Heart left ventricle (tissue), 16 donors: Measurements from ENCODE around the gene TMEM50A. TPM values are rescaled to one million over a fixed set of nuclear protein-coding genes. Genes with fewer than 3 reads are reported as not detected.
"Not testable (repeated sequence)": the region's sequence is repeated elsewhere in the genome, so short reads cannot be mapped to it uniquely, and the experiment has no call there.

Source experiments
- ATAC-seq, 4 donors: fragments of 200-7000 bp; cut with Tn5 transposase; one replicate each; pipeline ENCODE4 v1.9.1; 2020 to 2022; ENCODE audit warnings: moderate library complexity in 4 of 4, mild to moderate bottlenecking in 3 of 4, moderate number of reproducible peaks in 1 of 4
- DNase-seq, 5 donors: peaks; one replicate each; pipeline ENCODE4 v3.0.0-alpha.2; 2020
- H3K27ac ChIP-seq, 12 donors: fragments of 200-600 bp; sonication (generic) in 4 of 12; one replicate each; pipeline versions ENCODE4 v1.5.0 to v1.8.0; 2016 to 2022; ENCODE audit warnings: mild to moderate bottlenecking in 2 of 12
- H3K27me3 ChIP-seq, 9 donors: fragments of 200-600 bp; sonication (generic) in 2 of 9; one replicate each; pipeline versions ENCODE4 v1.5.1 to v1.8.0; 2016 to 2022; ENCODE audit warnings: mild to moderate bottlenecking in 3 of 9
- H3K36me3 ChIP-seq, 9 donors: fragments of 200-600 bp; sonication (generic) in 2 of 9; one replicate each; pipeline versions ENCODE4 v1.5.0 to v1.8.0; 2018 to 2022; ENCODE audit warnings: mild to moderate bottlenecking in 2 of 9
- H3K4me1 ChIP-seq, 12 donors: fragments of 200-600 bp; sonication (generic) in 4 of 12; one replicate each; pipeline versions ENCODE4 v1.5.0 to v1.8.0; 2016 to 2022; ENCODE audit warnings: mild to moderate bottlenecking in 3 of 12
- H3K4me3 ChIP-seq, 12 donors: fragments of 200-600 bp; sonication (generic) in 4 of 12; one replicate each; pipeline versions ENCODE4 v1.5.0 to v1.8.0; 2017 to 2022; ENCODE audit warnings: mild to moderate bottlenecking in 9 of 12, moderate library complexity in 4 of 12
- H3K9me3 ChIP-seq, 12 donors: fragments of 200-600 bp; sonication (generic) in 4 of 12; one replicate each; pipeline versions ENCODE4 v1.5.0 to v1.8.0; 2016 to 2022; ENCODE audit warnings: mild to moderate bottlenecking in 1 of 12
- CTCF ChIP-seq, 12 donors: fragments of 200-600 bp; sonication (generic) in 4 of 12; IDR thresholded peaks; one replicate each; pipeline versions ENCODE4 v1.5.0 to v1.8.0; 2018 to 2022; ENCODE audit warnings: antibody characterized with exemption in 12 of 12, mild to moderate bottlenecking in 5 of 12
- POLR2A ChIP-seq, 2 donors: fragments of 450-650 bp; IDR thresholded peaks; one replicate each; pipeline ENCODE4 v1.6.1; 2017; ENCODE audit warnings: antibody characterized with exemption in 2 of 2, mild to moderate bottlenecking in 2 of 2, moderate library complexity in 2 of 2
- WGBS, 4 donors: extraction: QIAGEN DNeasy Blood & Tissue Kit in 2 of 4; methylation state at CpG; one replicate each; pipeline versions ENCODE4 v1.1.5 to v1.1.7; 2013 to 2018; 5-methylcytosine and 5-hydroxymethylcytosine counted together
- intact Hi-C, 10 donors: fragments of 100-400 bp; cut with DNase I; formaldehyde crosslinking; loops; one replicate each; pipeline versions ENCODE4 v1.11.1 to v1.14.2; 2022
- long read RNA-seq, 3 donors: library from polyadenylated mRNA; unstranded; transcript quantifications; one replicate each; pipeline ENCODE4 v2.0.0, GENCODE V29; 2020 to 2021
- polyA plus RNA-seq, 2 donors: library from polyadenylated mRNA; stranded (reverse); fragments of 200-250 nt; gene quantifications; one replicate each; pipeline ENCODE4 v1.2.3, GENCODE V29; 2013
- total RNA-seq, 9 donors: library from RNA; depleted of rRNA in 2 of 9; stranded (reverse); fragments of >200 nt in 2 of 9; fragmentation: NEBNext Ultra II Directional in 3 of 9; extraction: Animal tissue kit (Norgen Biotek cat#: 25700) in 3 of 9; gene quantifications; one replicate each; pipeline versions ENCODE4 v1.1.0 to v1.2.4, GENCODE V29; 2016 to 2023
- donor health status: ischemic (EF 13 %, LVEDD 7.1; RV severe dilation, severe dysfunction).
- donor health status: healthy with polysubstance abuse.
- donor health status: DM: no; HTN: yes; CAD: no.
- donor health status: DM: no; HTN: no; CAD: no.
- donor health status: ischemic (EF 25% LVEDD 6.9; RV normal size, moderate dysfunction).
- donor health status: ischemic (EF 25% LVEDD 5.7; RV mildly dilated, moderate dysfunction).
- donor health status: healthy.
- donor health status: DM: yes; HTN: yes; CAD: no.
- donor health status: ischemic (EF 35%, LVEDD 5.7; RV mildly dilated, moderate dysfunction).
- donor health status: nonischemic (EF 11% LVEDD 7.7; RV severe dilation, severe dysfunction).
- donor health status: DM: yes; HTN: yes; CAD: no.
- donor health status: PGD.
- donor health status: ischemic (EF 29% LVEDD 5.4; RV normal size, mild dysfunction).
- donor health status: nonischemic (EF 23%, LVEDD 6.1; RV moderate dilation, normal function).

The TMEM50A gene
- total RNA-seq, result 100 to 1,000 TPM in 2 of 9 donors, 10 to 100 TPM in 7; 53.5 to 112 (median 94.5) TPM
- 10 to 100 TPM; 81.4 to 93.5 TPM for polyA plus RNA-seq
- long read RNA-seq, donor 1, transcript TMEM50A-201 (7 exons, 2,683 nt), result major isoform, 38 of 45 reads
- long read RNA-seq, donor 1, partial matches to known transcripts, result 1 of 45 reads
- long read RNA-seq, donor 1, other reads (novel, unspliced or antisense), result 4 of 45 reads
- long read RNA-seq, donor 2, transcript TMEM50A-201 (7 exons, 2,683 nt), result major isoform, 124 of 146 reads
- long read RNA-seq, donor 2, partial matches to known transcripts, result 8 of 146 reads
- long read RNA-seq, donor 2, other reads (novel, unspliced or antisense), result 7 of 146 reads
- long read RNA-seq, donor 3, transcript TMEM50A-201 (7 exons, 2,683 nt), result major isoform, 43 of 49 reads
- long read RNA-seq, donor 3, partial matches to known transcripts, result 1 of 49 reads
- long read RNA-seq, donor 3, other reads (novel, unspliced or antisense), result 4 of 49 reads

- intact Hi-C loops, result loop anchor here in 2 of 10 donors (2.0 to 10.0 kb wide), 3 partner anchors 91 to 96 kb away; partner anchors contain the start of genes RSRP1 (in 2 of the 2) and MACO1 (in 1 of the 2)
- ATAC-seq, result peak; percentile 96 to 98 (median 98)
These were observed at the start of gene TMEM50A for GRCh38 chr1:25338188-25338981. Gene TMEM50A (plus strand): TSS chr1:25338334. CDS start chr1:25340487, 2,153 bp downstream.

GRCh38 chr1:25288573-25289101 is 49.5 kb upstream of the TMEM50A start:
- 88 to 100% (median 96%) methylated on average over 1 to 5 of the region's 8 CpGs; no CpG with 5 or more reads in 1 of the 4 donors for WGBS, 4 donors
- intact Hi-C loops, result loop anchor here in 4 of 10 donors (5.0 to 10.0 kb wide), 4 partner anchors 114 to 234 kb away; no protein-coding TSS in a partner anchor
- not testable (repeated sequence) for H3K27me3 ChIP-seq

More at GRCh38 chr1:25338188-25338981, at the start of gene TMEM50A:
- Histone ChIP-seq H3K36me3 (peaks cover 0 to 17% (median 7%) of the 10 kb centered on the region in 9 donors), H3K4me3 (peak within 1 kb of the TSS; percentile 59 to 99 (median 93)), H3K4me1 (peaks cover 0 to 35% (median 24%) of the 10 kb centered on the region in 12 donors), H3K27me3 (no peaks in the 10 kb centered on the region), H3K9me3 (no peaks in the 10 kb centered on the region), H3K27ac (peak within 1 kb of the TSS; percentile 93 to 99 (median 97))
- WGBS, 4 donors, result 0 to 1% (median 0%) methylated on average over 10 to 69 of the region's 75 CpGs
- peak; percentile 91 to 96 (median 92) for DNase-seq
- TF ChIP-seq CTCF (IDR thresholded peaks at IDR 0.05) (peak in 1 of 12 donors; percentile 5), POLR2A (IDR thresholded peaks at IDR 0.05) (peak in 1 of 2 donors; percentile 88)

GRCh38 chr1:25290043-25290442 is 48.1 kb upstream of the TMEM50A start:
- H3K4me3 ChIP-seq, H3K4me1 ChIP-seq, H3K9me3 ChIP-seq, H3K36me3 ChIP-seq, DNase-seq, H3K27ac ChIP-seq, H3K27me3 ChIP-seq, intact Hi-C loops: not testable (repeated sequence)
- peak in 1 of 12 donors; percentile 30 for TF ChIP-seq CTCF (IDR thresholded peaks at IDR 0.05)
- peak in 1 of 4 donors; percentile 59 for ATAC-seq
- WGBS, 4 donors, result 25 to 61% (median 27%) methylated on average over 5 of the region's 6 CpGs; no CpG with 5 or more reads in 1 of the 4 donors

More at GRCh38 chr1:25288573-25289101, 49.5 kb upstream of the TMEM50A start:
- not testable (repeated sequence) for H3K9me3 ChIP-seq, ATAC-seq, H3K36me3 ChIP-seq, H3K4me3 ChIP-seq, DNase-seq, H3K4me1 ChIP-seq, H3K27ac ChIP-seq

GRCh38 chr1:25293426-25293825 is 44.7 kb upstream of the TMEM50A start:
- H3K36me3 ChIP-seq, intact Hi-C loops, DNase-seq, H3K4me1 ChIP-seq, ATAC-seq, H3K9me3 ChIP-seq, H3K27me3 ChIP-seq, H3K4me3 ChIP-seq, H3K27ac ChIP-seq: not testable (repeated sequence)
- 90 to 94% (median 92%) methylated on average over 2 of the region's 2 CpGs for WGBS, 4 donors

GRCh38 chr1:25294889-25295826 is 43.0 kb upstream of the TMEM50A start:
- intact Hi-C loops, result not testable (repeated sequence)
- 56 to 71% (median 66%) methylated on average over 5 to 7 of the region's 14 CpGs for WGBS, 4 donors
- peak in 1 of 4 donors; percentile 41 for ATAC-seq

GRCh38 chr1:25296501-25296900 is 41.6 kb upstream of the TMEM50A start:
- H3K27me3 ChIP-seq, H3K27ac ChIP-seq, H3K9me3 ChIP-seq, ATAC-seq, DNase-seq, H3K4me3 ChIP-seq, intact Hi-C loops, H3K36me3 ChIP-seq: not testable (repeated sequence)
- peaks cover 0 to 14% (median 0%) of the 10 kb centered on the region in 12 donors for H3K4me1 ChIP-seq
- WGBS, 4 donors, result 60 to 74% (median 71%) methylated on average over 5 to 7 of the region's 8 CpGs

More at GRCh38 chr1:25294889-25295826, 43.0 kb upstream of the TMEM50A start:
- not testable (repeated sequence) for DNase-seq, H3K4me3 ChIP-seq, H3K27me3 ChIP-seq, H3K36me3 ChIP-seq, H3K27ac ChIP-seq, H3K9me3 ChIP-seq, H3K4me1 ChIP-seq

GRCh38 chr1:25300729-25301128 is 37.4 kb upstream of the TMEM50A start:
- peaks cover 0 to 22% (median 0%) of the 10 kb centered on the region in 12 donors for H3K4me1 ChIP-seq
- H3K9me3 ChIP-seq, intact Hi-C loops, H3K4me3 ChIP-seq, H3K27ac ChIP-seq, H3K36me3 ChIP-seq, DNase-seq, H3K27me3 ChIP-seq: not testable (repeated sequence)
- ATAC-seq, result peak in 2 of 4 donors; percentile 27 to 88
- WGBS, 4 donors, result 57 to 70% (median 62%) methylated on average over 6 to 9 of the region's 9 CpGs
